Neuronal stem cell (in vitro differentiated cells): ENCODE data around the gene PRRT1.

ENCODE experiments used
- DNase-seq: peaks from one replicate; pipeline ENCODE4 v3.0.0-alpha.2; 2013; ENCODE audit warnings: low spot score
- H2AFZ ChIP-seq: one replicate; pipeline ENCODE4 v1.6.1; 2013; ENCODE audit warnings: mild to moderate bottlenecking, low read length, inconsistent platforms
- H2AK5ac ChIP-seq: 2 replicates; pipeline ENCODE4 v1.6.1; 2013; ENCODE audit warnings: low read depth, mild to moderate bottlenecking, inconsistent platforms, low read length, moderate library complexity, mixed read lengths
- H2BK120ac ChIP-seq: 2 replicates; pipeline ENCODE4 v1.6.1; 2013; ENCODE audit warnings: low read depth, mild to moderate bottlenecking, inconsistent platforms, low read length, moderate library complexity, mixed read lengths
- H2BK12ac ChIP-seq: one replicate; pipeline ENCODE4 v1.6.1; 2013; ENCODE audit warnings: low read length, inconsistent platforms
- H2BK15ac ChIP-seq: 2 replicates; pipeline ENCODE4 v1.6.1; 2013; ENCODE audit warnings: mild to moderate bottlenecking, low read length, inconsistent platforms, mixed read lengths
- H2BK5ac ChIP-seq: one replicate; pipeline ENCODE4 v1.6.1; 2013; ENCODE audit warnings: inconsistent platforms, mild to moderate bottlenecking, low read length, moderate library complexity
- H3K14ac ChIP-seq: one replicate; pipeline ENCODE4 v1.6.1; 2013; ENCODE audit warnings: low read length, inconsistent platforms
- H3K18ac ChIP-seq: 2 replicates; pipeline ENCODE4 v1.6.1; 2013; ENCODE audit warnings: low read length, inconsistent platforms
- H3K23ac ChIP-seq: 2 replicates; pipeline ENCODE4 v1.6.1; 2013; ENCODE audit warnings: low read depth, mild to moderate bottlenecking, mixed read lengths, low read length, inconsistent platforms; ENCODE audit not compliant: poor library complexity
- H3K27ac ChIP-seq: replicated peaks from 3 replicates; pipeline ENCODE4 v1.5.1; 2013; ENCODE audit warnings: low read length, inconsistent platforms
- H3K27me3 ChIP-seq, 3 experiments: 2 replicates each; pipeline ENCODE4 v1.6.1; 2013; ENCODE audit warnings: low read length in 3 of 3, mild to moderate bottlenecking in 2 of 3, inconsistent platforms in 1 of 3, low read depth in 1 of 3, mixed read lengths in 1 of 3, moderate library complexity in 1 of 3; ENCODE audit not compliant: control insufficient read depth in 3 of 3, insufficient read depth in 3 of 3
- H3K36me3 ChIP-seq, 2 donors: replicated peaks in 1 of 2; 2 replicates each; pipeline ENCODE4 v1.6.1; 2013; ENCODE audit warnings: low read length in 2 of 2; ENCODE audit not compliant: control insufficient read depth in 2 of 2, insufficient read depth in 2 of 2
- H3K4ac ChIP-seq: 2 replicates; pipeline ENCODE4 v1.6.1; 2013; ENCODE audit warnings: inconsistent platforms, mild to moderate bottlenecking, low read length, moderate library complexity
- H3K4me1 ChIP-seq, 2 donors: 1 replicate in 1 of 2; 2 replicates in 1 of 2; pipeline ENCODE4 v1.6.1; 2013; ENCODE audit warnings: low read length in 2 of 2, low read depth in 1 of 2; ENCODE audit not compliant: control insufficient read depth in 2 of 2, insufficient read depth in 1 of 2
- H3K4me2 ChIP-seq: one replicate; pipeline ENCODE4 v1.6.1; 2013; ENCODE audit warnings: mild to moderate bottlenecking, low read length, inconsistent platforms; ENCODE audit not compliant: insufficient read depth, poor library complexity, severe bottlenecking
- H3K4me3 ChIP-seq, 2 donors: 2 replicates each; pipeline ENCODE4 v1.5.1; 2013; ENCODE audit warnings: low read length in 2 of 2, mild to moderate bottlenecking in 2 of 2, inconsistent platforms in 1 of 2, moderate library complexity in 1 of 2
- H3K79me1 ChIP-seq: one replicate; pipeline ENCODE4 v1.6.1; 2013; ENCODE audit warnings: low read depth, mild to moderate bottlenecking, inconsistent platforms, low read length, moderate library complexity
- H3K9ac ChIP-seq: one replicate; pipeline ENCODE4 v1.6.1; 2013; ENCODE audit warnings: mild to moderate bottlenecking, low read depth, low read length, inconsistent platforms; ENCODE audit not compliant: poor library complexity
- H3K9me3 ChIP-seq, 2 donors: replicated peaks in 1 of 2; 2 replicates each; pipeline versions ENCODE3 to v1.6.1; 2013; ENCODE audit warnings: low read length in 2 of 2, mild to moderate bottlenecking in 2 of 2, inconsistent platforms in 1 of 2, low read depth in 1 of 2, mixed read lengths in 1 of 2, moderate library complexity in 1 of 2; ENCODE audit not compliant: control insufficient read depth in 2 of 2, insufficient read depth in 1 of 2
- H4K8ac ChIP-seq: one replicate; pipeline ENCODE4 v1.6.1; 2013; ENCODE audit warnings: low read depth, mild to moderate bottlenecking, inconsistent platforms, low read length, moderate library complexity
- H4K91ac ChIP-seq: one replicate; pipeline ENCODE4 v1.6.1; 2013; ENCODE audit warnings: low read length, low read depth, mild to moderate bottlenecking, inconsistent platforms; ENCODE audit not compliant: poor library complexity
- WGBS, 2 donors: extraction: QIAGEN DNeasy Blood & Tissue Kit; methylation state at CpG; one replicate each; pipeline ENCODE4 v1.1.7; 2013; ENCODE audit warnings: missing lambda C conversion rate in 2 of 2, mixed read lengths in 1 of 2; ENCODE audit not compliant: insufficient read length in 2 of 2, insufficient replicate concordance in 1 of 2; ENCODE audit errors: extremely low coverage in 2 of 2; 5-methylcytosine and 5-hydroxymethylcytosine counted together

PRRT1 gene

DNA sequence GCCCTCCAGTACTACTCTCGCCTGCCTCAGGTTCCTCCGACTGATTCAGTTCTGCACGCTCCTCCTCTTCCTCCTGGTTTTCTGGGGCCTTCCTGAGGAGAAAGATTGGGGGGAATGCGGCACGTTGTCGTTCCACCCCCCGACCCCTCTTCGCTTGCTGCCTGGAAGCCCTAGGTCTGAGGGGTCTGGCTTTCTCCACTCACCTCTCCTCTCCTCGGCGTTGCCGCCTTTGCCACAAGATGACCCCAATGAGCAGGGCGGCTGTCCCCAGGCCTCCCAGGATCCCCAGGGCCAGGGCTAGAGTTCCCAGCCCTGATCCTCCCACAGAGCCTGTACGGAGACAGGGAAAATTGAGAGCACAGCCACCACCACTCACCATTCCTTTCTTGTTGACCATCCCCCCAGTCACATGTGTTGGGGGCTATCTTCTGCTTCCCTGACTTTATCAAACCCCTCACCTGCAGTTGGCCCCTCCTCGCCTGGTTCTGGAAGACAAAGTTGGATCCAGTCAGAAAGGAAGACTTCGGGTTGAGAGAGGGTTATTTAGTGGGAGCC is 29.5 kb upstream of the PRRT1 start:
- no peak overlapping the region for H3K9ac ChIP-seq
- H3K4me1 ChIP-seq: peaks cover 5 to 11% of the 10 kb centered on the region in 2 donors
- no peak overlapping the region for H2AK5ac ChIP-seq
- no peaks in the 10 kb centered on the region for H3K79me1 ChIP-seq
- no peak for DNase-seq
- no peak overlapping the region for H2AFZ ChIP-seq
- H3K36me3 ChIP-seq: peaks cover 25 to 55% of the 10 kb centered on the region in 2 donors
- H3K9me3 ChIP-seq: no peaks in the 10 kb centered on the region
- H2BK5ac ChIP-seq: no peak overlapping the region
- H2BK15ac ChIP-seq: no peak overlapping the region
- H3K4me2 ChIP-seq: no peak overlapping the region
- H3K14ac ChIP-seq: no peak overlapping the region
- H3K27me3 ChIP-seq: no peaks in the 10 kb centered on the region
- no CpG with 5 or more reads among the region's 15 CpGs for WGBS, 2 donors
- H2BK12ac ChIP-seq: no peak overlapping the region
- H2BK120ac ChIP-seq: no peak overlapping the region
- H3K18ac ChIP-seq: no peak overlapping the region
- no peak overlapping the region for H3K4me3 ChIP-seq
- no peak overlapping the region for H4K8ac ChIP-seq
- no peak overlapping the region for H3K23ac ChIP-seq
- H3K27ac ChIP-seq: no peak overlapping the region
- no peak overlapping the region for H3K4ac ChIP-seq
- no peak overlapping the region for H4K91ac ChIP-seq

GRCh38 chr6:32179766-32180405 is 28.1 kb upstream of the PRRT1 start:
- no peak overlapping the region for H3K4ac ChIP-seq
- H3K23ac ChIP-seq: no peak overlapping the region
- no peaks in the 10 kb centered on the region for H3K27me3 ChIP-seq
- H2BK5ac ChIP-seq: no peak overlapping the region
- H3K4me3 ChIP-seq: no peak overlapping the region
- no peak overlapping the region for H3K27ac ChIP-seq
- H3K4me2 ChIP-seq: no peak overlapping the region
- H2AFZ ChIP-seq: no peak overlapping the region
- H3K36me3 ChIP-seq: peaks cover 25 to 47% of the 10 kb centered on the region in 2 donors
- no peak overlapping the region for H2BK12ac ChIP-seq
- H3K18ac ChIP-seq: no peak overlapping the region
- H3K14ac ChIP-seq: no peak overlapping the region
- no peak overlapping the region for H4K91ac ChIP-seq
- no peak overlapping the region for H2BK15ac ChIP-seq
- H3K79me1 ChIP-seq: no peaks in the 10 kb centered on the region
- no CpG with 5 or more reads among the region's 10 CpGs for WGBS, 2 donors
- no peak overlapping the region for H2AK5ac ChIP-seq
- peaks cover 8 to 12% of the 10 kb centered on the region in 2 donors for H3K4me1 ChIP-seq
- no peak overlapping the region for H2BK120ac ChIP-seq
- no peaks in the 10 kb centered on the region for H3K9me3 ChIP-seq
- DNase-seq: no peak
- no peak overlapping the region for H3K9ac ChIP-seq
- H4K8ac ChIP-seq: no peak overlapping the region

GRCh38 chr6:32178547-32179440 is 27.1 kb upstream of the PRRT1 start:
- Histone ChIP-seq H2BK5ac (peak overlapping the region; percentile 84), H3K4me1 (peaks cover 9 to 16% of the 10 kb centered on the region in 2 donors), H4K8ac (no peak overlapping the region), H3K4ac (no peak overlapping the region), H3K4me2 (peak overlapping the region; percentile 63), H3K36me3 (peaks cover 25 to 48% of the 10 kb centered on the region in 2 donors), H3K9me3 (no peaks in the 10 kb centered on the region), H2BK12ac (no peak overlapping the region), H2AK5ac (no peak overlapping the region), H3K14ac (no peak overlapping the region), H3K27ac (peak overlapping the region; percentile 45), H3K79me1 (peaks cover 3% of the 10 kb centered on the region), H2BK15ac (peak overlapping the region; percentile 1), H2BK120ac (no peak overlapping the region), H4K91ac (no peak overlapping the region), H3K23ac (peak overlapping the region; percentile 39), H2AFZ (peak overlapping the region; percentile 48), H3K9ac (peak overlapping the region; percentile 78), H3K18ac (peak overlapping the region; percentile 58), H3K27me3 (no peaks in the 10 kb centered on the region), H3K4me3 (peak overlapping the region; percentile 72 to 86)
- no peak for DNase-seq
- 100% methylated on average over 1 of the region's 24 CpGs for WGBS, 2 donors
